Ectodermal cell (in vitro differentiated cells): ENCODE data around the gene HMCN2.
A peak's percentile ranks its signal among the peaks of the same experiment; 100 is the strongest.

Experiments used
- H3K27ac ChIP-seq: 2 replicates; pipeline ENCODE4 v1.7.0; 2013; ENCODE audit warnings: mild to moderate bottlenecking, low read depth, low read length; ENCODE audit not compliant: insufficient read depth, poor library complexity, severe bottlenecking
- H3K27me3 ChIP-seq: 2 replicates; pipeline ENCODE4 v1.7.0; 2013; ENCODE audit warnings: mild to moderate bottlenecking, low read length; ENCODE audit not compliant: insufficient read depth, control insufficient read depth, poor library complexity, severe bottlenecking
- H3K36me3 ChIP-seq: one replicate; pipeline ENCODE4 v1.7.0; 2013; ENCODE audit warnings: low read length; ENCODE audit not compliant: control insufficient read depth, insufficient read depth
- H3K4me1 ChIP-seq: one replicate; pipeline ENCODE4 v1.7.0; 2013; ENCODE audit warnings: low read length; ENCODE audit not compliant: control insufficient read depth, insufficient read depth
- H3K4me3 ChIP-seq: 2 replicates; pipeline ENCODE4 v1.7.0; 2013; ENCODE audit warnings: low read depth, low read length, control low read depth; ENCODE audit not compliant: insufficient read depth
- H3K9me3 ChIP-seq: 2 replicates; pipeline ENCODE4 v1.7.0; 2013; ENCODE audit warnings: mild to moderate bottlenecking, low read length, moderate library complexity; ENCODE audit not compliant: control insufficient read depth
- WGBS, 2 experiments: methylation state at CpG; one replicate each; pipeline ENCODE4 v1.1.7; 2013; ENCODE audit warnings: missing lambda C conversion rate in 2 of 2; 5-methylcytosine and 5-hydroxymethylcytosine counted together

HMCN2 gene

GRCh38 chr9:130437011-130437789, 171.6 kb downstream of the HMCN2 start:
- no peak overlapping the region for H3K27ac ChIP-seq
- H3K9me3 ChIP-seq = peaks cover 3% of the 10 kb centered on the region
- H3K4me3 ChIP-seq = no peak overlapping the region
- peaks cover 9% of the 10 kb centered on the region for H3K4me1 ChIP-seq
- no peaks in the 10 kb centered on the region for H3K36me3 ChIP-seq
- WGBS, 2 experiments = 84 to 88% methylated on average over 15 of the region's 15 CpGs
- H3K27me3 ChIP-seq = peaks cover 25% of the 10 kb centered on the region

- H3K27ac ChIP-seq = no peak overlapping the region
- peaks cover 3% of the 10 kb centered on the region for H3K9me3 ChIP-seq
- no peaks in the 10 kb centered on the region for H3K36me3 ChIP-seq
- 85 to 86% methylated on average over 6 of the region's 6 CpGs for WGBS, 2 experiments
- H3K4me3 ChIP-seq = no peak overlapping the region
- no peaks in the 10 kb centered on the region for H3K4me1 ChIP-seq
- H3K27me3 ChIP-seq = peaks cover 17% of the 10 kb centered on the region
These were observed 172.9 kb downstream of the HMCN2 start for GRCh38 chr9:130438382-130438981.

DNA sequence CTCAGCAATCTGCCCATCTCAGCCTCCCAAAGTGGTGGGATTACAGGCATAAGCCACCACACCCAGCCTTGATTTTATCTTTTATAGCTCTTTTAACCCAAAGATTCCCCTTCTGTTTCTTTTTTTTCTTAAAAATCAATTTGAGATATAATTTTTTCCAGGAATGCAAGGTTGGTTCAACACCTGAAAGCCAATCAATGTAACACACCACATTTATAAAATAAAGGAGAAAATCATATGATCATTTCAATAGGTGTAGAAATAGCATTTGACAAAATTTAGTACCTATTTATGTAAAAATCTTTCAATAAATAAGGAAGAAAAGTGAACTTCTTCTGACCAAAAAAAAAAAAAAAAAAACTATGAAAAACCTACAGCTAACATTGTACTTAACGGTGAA, 175.5 kb downstream of the HMCN2 start:
- no peak overlapping the region for H3K27ac ChIP-seq
- no peak overlapping the region for H3K4me3 ChIP-seq
- peaks cover 30% of the 10 kb centered on the region for H3K27me3 ChIP-seq
- H3K36me3 ChIP-seq = no peaks in the 10 kb centered on the region
- peaks cover 13% of the 10 kb centered on the region for H3K4me1 ChIP-seq
- H3K9me3 ChIP-seq = peaks cover 3% of the 10 kb centered on the region
- WGBS, 2 experiments = 89 to 100% methylated on average over 1 of the region's 1 CpG

GRCh38 chr9:130442746-130443455, 177.3 kb downstream of the HMCN2 start:
- Histone ChIP-seq H3K27ac (no peak overlapping the region), H3K36me3 (no peaks in the 10 kb centered on the region), H3K4me1 (peaks cover 32% of the 10 kb centered on the region), H3K4me3 (no peak overlapping the region), H3K9me3 (peaks cover 3% of the 10 kb centered on the region), H3K27me3 (peaks cover 31% of the 10 kb centered on the region)
- 91 to 92% methylated on average over 9 of the region's 9 CpGs for WGBS, 2 experiments

- peaks cover 3% of the 10 kb centered on the region for H3K9me3 ChIP-seq
- peaks cover 35% of the 10 kb centered on the region for H3K4me1 ChIP-seq
- no peak overlapping the region for H3K27ac ChIP-seq
- no peaks in the 10 kb centered on the region for H3K36me3 ChIP-seq
- peaks cover 31% of the 10 kb centered on the region for H3K27me3 ChIP-seq
- 81% methylated on average over 6 of the region's 6 CpGs for WGBS, 2 experiments
- H3K4me3 ChIP-seq = no peak overlapping the region
These were observed 177.9 kb downstream of the HMCN2 start for GRCh38 chr9:130443456-130443801.

DNA sequence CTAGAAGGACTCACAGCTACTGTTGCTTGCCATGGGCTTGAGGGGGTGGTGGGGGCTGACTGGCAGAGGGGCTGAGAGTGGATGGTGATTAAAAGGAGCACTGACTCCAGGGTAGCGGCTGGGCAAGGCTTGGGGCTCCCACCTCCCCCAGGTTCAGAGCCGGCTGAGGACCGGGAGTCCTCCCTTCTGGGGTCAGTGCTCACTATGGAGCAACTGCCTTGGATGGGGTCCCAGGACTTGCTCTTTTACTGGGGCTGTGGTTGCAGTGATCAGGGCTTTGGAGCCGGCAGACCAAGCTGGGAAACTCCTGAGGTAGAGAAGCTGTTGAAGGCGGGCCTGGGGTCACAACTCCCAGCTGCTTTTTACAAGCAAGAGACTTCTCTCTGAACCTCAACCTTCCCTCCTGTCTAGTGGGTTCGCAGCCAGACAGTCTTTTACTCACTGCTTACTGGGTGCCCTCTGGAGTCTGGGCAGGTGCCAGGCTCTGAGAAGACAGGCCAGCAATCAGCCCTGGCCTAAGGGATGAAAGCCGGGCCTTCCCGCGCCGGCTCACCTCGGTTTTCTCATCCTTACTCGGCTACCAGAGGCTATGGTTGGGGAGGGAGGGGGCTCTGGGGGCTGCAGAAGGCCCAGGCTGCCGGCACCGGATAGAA, 178.4 kb downstream of the HMCN2 start:
- Histone ChIP-seq H3K27me3 (peaks cover 31% of the 10 kb centered on the region), H3K27ac (no peak overlapping the region), H3K36me3 (no peaks in the 10 kb centered on the region), H3K9me3 (peaks cover 3% of the 10 kb centered on the region), H3K4me3 (peak overlapping the region; percentile 50), H3K4me1 (peaks cover 35% of the 10 kb centered on the region)
- WGBS, 2 experiments = 56% methylated on average over 14 of the region's 14 CpGs

- Histone ChIP-seq H3K9me3 (peaks cover 3% of the 10 kb centered on the region), H3K4me3 (peak within 1 kb of the TSS; percentile 50), H3K36me3 (no peaks in the 10 kb centered on the region), H3K4me1 (peaks cover 35% of the 10 kb centered on the region), H3K27ac (no peak within 1 kb of the TSS), H3K27me3 (peaks cover 31% of the 10 kb centered on the region)
- 1% methylated on average over 66 of the region's 66 CpGs for WGBS, 2 experiments
These were observed 179.1 kb downstream of the HMCN2 start, which contains the start of gene ASS1 for GRCh38 chr9:130444565-130445221. Gene ASS1 (plus strand): TSS chr9:130444961. CDS start chr9:130452229, 7,268 bp downstream.

DNA sequence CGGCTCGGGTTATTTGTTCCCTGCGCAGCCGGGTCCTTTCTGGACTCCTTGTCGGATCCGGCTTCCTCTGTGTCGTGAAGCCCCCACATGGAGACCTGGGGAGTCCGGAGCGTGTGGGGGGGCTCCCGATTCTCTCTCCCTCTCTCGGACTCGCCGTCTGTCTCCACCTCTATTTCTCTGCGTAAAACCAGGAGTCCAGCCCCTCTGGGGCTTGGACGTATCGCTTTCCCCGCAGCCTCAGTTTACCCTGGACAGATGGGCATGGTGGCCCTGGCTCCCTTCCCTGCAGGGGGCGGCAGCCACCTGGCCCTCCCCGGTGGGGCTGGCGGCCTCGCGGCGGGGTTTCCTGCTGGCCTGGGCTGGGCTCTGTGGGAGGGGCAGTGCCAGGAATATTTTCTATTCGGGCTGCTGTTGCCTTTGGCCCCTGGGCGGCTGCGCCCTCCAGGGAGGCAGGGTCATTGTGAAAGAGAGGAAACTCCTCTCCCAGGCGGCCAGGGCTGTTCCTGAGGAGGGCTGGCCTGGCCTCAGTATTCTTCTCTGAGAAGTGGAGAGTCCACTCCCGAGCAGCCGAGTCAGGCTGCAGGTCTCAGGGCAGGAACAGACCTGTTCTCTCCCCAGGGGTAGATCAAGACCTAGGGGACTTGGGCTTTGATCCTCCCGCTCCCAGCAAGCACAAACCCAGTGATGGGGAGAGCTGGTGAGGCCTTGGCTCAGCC, 179.9 kb downstream of the HMCN2 start:
- H3K27ac ChIP-seq = no peak overlapping the region

GRCh38 chr9:130446101-130446861, 180.7 kb downstream of the HMCN2 start:
- Histone ChIP-seq H3K27ac (no peak overlapping the region), H3K36me3 (no peaks in the 10 kb centered on the region), H3K4me3 (peak overlapping the region; percentile 50), H3K9me3 (no peaks in the 10 kb centered on the region), H3K27me3 (peaks cover 31% of the 10 kb centered on the region), H3K4me1 (peaks cover 38% of the 10 kb centered on the region)
- 5 to 7% methylated on average over 15 to 16 of the region's 16 CpGs for WGBS, 2 experiments

More for the DNA sequence above, 179.9 kb downstream of the HMCN2 start:
- Histone ChIP-seq H3K4me3 (peak overlapping the region; percentile 50), H3K36me3 (no peaks in the 10 kb centered on the region), H3K9me3 (peaks cover 3% of the 10 kb centered on the region), H3K27me3 (peaks cover 31% of the 10 kb centered on the region), H3K4me1 (peaks cover 37% of the 10 kb centered on the region)
- 1 to 2% methylated on average over 30 of the region's 30 CpGs for WGBS, 2 experiments
